SK-MEL-5 (cell line): ENCODE results near the gene KLHL18. TPM values are rescaled to one million over a fixed set of nuclear protein-coding genes. Genes with fewer than 3 reads are reported as not detected.
"Not testable (repeated sequence)": the region's sequence is repeated elsewhere in the genome, so short reads cannot be mapped to it uniquely, and the experiment has no call there.

Experiments used
- DNase-seq: peaks from one replicate; pipeline ENCODE4 v3.0.0-alpha.2; 2016; ENCODE audit warnings: low read depth, low spot score
- in situ Hi-C: cut with HindIII; loops from 2 replicates; pipeline ENCODE4 v1.10.0; 2016; ENCODE audit warnings: low sequenced_read_pairs, high pct_unique_total_duplicates, low pct_unique_long_range_greater_than_20kb
- total RNA-seq: library from RNA; depleted of rRNA; stranded (reverse); fragments of >200 nt; shearing (Covaris generic); gene quantifications from 2 replicates; pipeline ENCODE4 v1.2.3, GENCODE V29; 2014

Gene KLHL18
- total RNA-seq, 1 experiment from 2014 or later, result 14.9 TPM

DNA sequence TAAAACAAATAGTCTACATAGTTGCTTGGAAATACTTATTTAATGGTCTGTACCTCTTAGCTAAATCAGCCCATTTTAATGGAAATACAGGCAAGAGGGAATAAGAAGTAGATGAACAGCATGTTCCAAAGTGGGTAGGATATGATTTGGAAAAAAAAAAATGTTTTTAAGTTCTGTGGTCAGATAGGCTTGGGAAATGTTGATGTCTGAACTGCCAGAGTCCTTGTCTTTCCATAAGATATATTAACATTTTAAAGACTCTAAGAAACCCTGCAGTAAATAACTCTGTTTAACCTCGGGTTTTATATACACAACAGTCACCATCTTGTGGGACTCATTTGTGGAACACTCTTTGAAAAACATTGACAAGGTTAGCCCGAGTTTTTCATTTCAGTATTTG, 58.1 kb downstream of the KLHL18 start:
- in situ Hi-C loops, result no loop called here
- DNase-seq, result no peak

DNA sequence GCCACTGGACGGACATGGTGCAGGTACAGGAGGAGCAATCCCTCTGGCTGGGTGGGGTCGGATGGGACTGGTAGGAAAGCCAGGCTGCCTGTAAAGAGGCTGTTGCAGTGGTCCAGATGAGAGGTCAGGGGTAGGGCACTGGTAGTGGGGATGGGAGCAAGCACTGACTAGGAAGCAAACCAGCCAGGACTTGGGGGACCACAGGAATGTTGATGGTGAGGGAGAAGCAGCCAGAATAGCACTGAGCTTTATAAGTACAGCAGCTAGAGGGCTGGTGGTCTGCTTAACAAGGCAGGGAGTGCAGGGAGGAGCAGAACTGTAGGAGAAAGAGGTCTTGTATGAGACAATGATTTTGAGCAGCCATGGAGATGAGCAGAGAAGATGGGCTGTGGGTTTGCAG, 59.4 kb downstream of the KLHL18 start:
- in situ Hi-C loops, result no loop called here

DNA sequence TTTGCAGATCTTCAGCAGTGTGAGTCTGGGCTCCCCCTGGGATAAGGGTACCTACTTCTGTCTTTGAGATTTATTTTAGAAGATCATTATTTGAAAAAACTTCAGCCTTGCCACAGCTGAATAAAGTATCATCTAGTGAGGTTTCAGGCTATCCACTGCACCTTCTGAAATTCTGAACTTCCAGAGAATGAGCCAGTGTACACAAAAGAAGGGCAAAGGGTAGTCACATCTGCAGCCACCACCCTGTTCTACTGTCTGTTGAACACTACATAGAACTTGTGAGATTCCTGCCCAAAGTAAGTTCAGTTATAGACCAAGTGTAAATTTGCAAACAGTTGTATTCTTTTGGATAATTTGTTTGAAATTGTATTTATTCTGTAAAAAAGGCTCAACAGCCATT, 60.1 kb downstream of the KLHL18 start:
- no peak for DNase-seq
- in situ Hi-C loops, result no loop called here

More for the DNA sequence above, 59.4 kb downstream of the KLHL18 start:
- DNase-seq, result no peak

DNA sequence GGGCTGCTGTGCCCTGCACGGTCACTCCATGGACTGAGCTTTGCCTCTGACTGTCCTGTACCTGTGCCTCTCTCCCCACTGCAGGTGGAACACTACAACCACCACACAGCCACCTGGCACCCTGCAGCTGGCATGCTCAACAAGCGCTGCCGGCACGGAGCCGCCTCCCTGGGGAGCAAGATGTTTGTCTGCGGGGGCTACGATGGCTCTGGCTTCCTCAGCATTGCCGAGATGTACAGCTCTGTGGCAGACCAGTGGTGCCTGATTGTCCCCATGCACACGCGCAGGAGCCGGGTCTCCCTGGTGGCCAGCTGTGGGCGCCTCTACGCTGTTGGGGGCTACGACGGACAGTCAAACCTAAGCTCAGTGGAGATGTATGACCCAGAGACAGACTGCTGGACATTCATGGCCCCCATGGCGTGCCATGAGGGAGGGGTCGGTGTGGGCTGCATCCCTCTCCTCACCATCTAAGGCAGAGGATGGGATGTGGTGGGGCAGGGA, 60.8 kb downstream of the KLHL18 start:
- no peak for DNase-seq
- in situ Hi-C loops, result no loop called here

DNA sequence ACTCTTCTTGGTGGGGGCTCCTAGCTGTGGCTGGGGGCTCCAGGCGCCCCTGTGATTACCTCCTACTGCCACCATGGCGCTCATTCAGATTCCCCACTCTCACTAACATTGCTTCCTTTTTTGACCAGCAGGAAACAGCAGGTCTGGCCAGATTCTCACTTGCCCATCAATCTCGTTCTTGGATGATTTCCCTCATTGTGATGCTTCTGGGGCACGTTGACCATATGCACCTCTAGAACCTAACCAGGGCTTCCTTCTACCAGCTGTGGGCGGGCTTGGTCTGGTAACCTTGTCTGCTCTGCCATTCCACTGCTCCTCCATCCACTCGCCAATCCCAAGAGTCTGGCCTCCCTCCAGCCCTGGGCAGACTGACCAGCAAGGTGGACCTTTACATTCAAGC, 62.2 kb downstream of the KLHL18 start:
- DNase-seq, result no peak
- in situ Hi-C loops, result no loop called here

DNA sequence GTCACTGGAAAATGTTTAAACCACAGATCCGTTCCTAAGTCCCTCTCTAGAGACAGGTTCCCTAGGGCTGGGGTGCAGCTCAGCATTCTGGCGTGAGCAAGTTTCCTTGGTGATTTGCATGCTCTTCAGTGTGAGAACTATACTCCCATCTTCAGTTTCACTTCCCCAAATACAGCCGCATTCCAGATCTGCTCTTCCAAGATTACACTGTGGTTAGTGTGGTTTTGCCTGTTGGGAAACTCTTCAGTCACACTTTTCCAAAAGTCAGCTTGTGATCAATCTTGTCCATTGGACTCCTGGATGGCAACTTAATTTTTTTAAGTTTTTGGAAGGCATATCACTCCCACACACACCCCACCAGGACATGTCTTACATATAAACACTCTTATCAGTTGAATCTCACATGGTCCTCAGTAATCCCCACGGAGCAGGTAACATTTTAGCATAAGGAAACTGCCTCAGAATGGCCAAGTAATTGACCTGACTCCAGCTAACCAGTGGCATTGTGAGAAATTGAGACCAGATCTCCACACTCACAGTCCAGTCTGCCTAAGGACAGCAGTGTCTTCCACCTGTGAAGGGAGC, 64.6 kb downstream of the KLHL18 start:
- DNase-seq, result peak; percentile 32
- in situ Hi-C loops, result no loop called here

DNA sequence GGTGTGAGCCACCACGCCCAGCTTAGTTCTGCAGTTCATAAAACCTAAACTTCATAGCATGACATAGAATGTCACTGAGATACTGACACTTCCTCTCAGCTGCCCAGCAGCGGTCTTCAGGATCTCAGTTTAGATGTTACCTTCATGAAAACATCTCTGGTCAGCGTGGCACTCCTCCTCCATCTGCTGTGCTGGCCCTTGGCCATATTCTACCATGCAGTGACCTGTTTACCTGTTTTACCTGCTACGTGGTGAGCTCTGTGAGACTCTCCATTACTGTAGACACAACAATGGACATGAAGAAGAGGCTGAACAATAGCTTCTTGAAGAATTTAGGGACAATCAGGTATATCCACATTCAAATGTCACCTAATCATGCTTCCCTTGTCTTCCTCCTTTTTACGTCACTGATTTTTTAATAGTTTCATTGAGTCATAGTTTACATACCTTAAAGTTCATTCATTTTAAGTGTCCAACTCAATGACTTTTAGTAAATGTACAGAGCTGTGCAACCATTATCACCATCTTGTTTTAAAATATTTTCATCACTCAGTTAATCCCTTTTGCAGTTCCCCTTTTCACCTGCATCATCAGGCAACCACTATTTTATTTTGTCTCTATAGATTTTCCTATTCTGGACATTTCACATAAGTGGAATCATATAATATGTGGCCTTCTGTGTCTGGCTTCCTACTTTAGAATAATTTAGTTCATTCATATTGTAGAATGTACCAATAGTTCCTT, 65.8 kb downstream of the KLHL18 start:
- in situ Hi-C loops, result no loop called here

DNA sequence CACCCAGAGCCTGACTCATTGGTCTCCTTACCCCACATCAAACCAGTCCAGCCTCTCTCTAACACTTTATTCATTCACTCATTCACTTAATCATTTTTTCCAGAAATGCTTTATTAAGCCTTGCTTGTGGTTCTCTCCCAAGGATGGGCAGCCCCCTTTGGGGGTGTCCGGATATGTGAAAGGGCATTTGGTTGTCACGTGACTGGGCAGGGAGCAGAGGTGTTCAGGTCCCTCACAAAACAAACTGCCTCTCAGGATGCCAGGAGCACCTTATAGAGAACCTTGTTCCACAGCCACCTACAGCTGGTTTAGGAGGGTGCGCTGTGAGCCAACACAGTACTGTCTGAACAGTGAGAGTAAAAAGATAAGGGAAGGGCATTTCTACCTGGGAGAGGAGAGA, 72.3 kb downstream of the KLHL18 start:
- no peak for DNase-seq
- in situ Hi-C loops, result no loop called here

More for the DNA sequence above, 65.8 kb downstream of the KLHL18 start:
- no peak for DNase-seq

DNA sequence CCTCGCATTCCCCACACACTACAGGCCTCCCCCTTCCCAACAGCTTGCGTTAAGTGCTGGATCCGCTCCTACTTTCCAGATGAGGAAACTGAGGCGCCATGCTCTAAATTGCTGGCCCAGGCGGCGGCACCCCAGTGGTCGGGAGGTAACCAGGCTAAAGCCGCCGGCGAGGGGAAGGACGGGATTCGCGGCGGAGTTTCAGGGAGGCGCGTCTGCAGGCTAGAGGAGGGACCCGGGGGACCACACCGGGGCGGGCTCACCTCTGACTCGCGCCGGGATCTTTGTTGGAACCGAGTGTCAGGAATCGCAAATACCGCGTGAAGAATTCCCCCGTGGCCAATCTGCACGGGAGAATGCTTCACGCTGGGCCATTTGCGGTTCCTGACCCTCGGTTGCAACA, 73.5 kb downstream of the KLHL18 start:
- in situ Hi-C loops, result no loop called here
- DNase-seq, result no peak

DNA sequence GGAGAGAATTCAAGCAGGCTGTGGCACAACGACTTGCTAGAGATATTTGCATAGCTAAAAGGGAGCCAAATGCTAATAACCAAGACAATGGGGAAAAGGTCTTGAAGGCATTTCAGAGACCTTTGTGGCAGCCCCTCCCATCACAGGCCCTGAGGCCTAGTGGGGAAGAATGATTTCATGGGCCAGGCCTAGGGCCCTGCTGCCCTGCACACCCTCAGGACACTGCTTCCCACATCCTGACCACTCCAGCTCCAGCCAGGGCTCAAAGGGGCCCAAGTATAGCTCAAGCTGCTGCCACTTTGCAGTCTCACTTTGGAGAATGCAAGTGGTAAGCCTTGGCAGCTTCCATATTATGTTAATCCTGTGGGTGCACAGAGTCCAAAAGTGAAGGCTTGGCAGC, 76.6 kb downstream of the KLHL18 start:
- in situ Hi-C loops, result no loop called here
- DNase-seq, result no peak

DNA sequence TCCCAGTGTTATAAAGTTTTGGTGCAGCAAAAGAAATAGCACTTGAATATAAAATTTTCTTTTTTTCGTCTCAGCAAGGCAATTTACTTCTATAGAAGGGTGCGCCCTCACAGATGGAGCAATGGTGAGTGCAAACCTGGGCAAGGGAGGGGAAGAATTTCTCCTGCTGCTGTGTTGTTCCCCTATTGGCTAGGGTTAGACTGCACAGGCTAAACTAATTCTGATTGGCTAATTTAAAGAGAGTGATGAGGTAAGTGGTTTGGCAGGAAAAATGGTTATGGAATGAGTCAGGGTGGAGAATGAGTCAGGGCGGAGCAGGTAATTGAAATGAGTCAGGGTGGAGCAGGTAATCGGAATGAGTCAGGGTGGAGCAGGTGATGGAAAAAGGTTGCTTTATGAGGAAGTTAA, 77.4 kb downstream of the KLHL18 start:
- in situ Hi-C loops, DNase-seq: not testable (repeated sequence)

DNA sequence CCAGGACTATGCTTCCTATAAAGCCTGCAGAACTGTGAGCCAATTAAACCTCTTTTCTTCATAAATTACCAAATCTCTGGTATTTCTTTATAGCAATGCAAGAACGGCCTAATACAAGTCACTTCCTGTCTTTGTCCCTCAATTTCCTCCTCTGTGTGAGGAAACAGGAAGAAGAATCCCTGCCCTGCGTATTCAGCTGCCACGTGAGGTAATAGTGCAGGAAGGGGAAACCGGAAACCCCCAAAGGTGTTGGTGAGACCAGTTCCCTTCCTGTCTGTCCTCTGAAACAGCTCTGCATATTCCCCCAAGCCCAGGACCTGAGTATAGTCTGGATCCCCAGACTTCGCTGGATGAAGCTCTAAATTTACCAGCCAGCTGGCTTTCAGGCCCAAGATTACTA, 80.0 kb downstream of the KLHL18 start:
- DNase-seq, result no peak
- in situ Hi-C loops, result no loop called here

DNA sequence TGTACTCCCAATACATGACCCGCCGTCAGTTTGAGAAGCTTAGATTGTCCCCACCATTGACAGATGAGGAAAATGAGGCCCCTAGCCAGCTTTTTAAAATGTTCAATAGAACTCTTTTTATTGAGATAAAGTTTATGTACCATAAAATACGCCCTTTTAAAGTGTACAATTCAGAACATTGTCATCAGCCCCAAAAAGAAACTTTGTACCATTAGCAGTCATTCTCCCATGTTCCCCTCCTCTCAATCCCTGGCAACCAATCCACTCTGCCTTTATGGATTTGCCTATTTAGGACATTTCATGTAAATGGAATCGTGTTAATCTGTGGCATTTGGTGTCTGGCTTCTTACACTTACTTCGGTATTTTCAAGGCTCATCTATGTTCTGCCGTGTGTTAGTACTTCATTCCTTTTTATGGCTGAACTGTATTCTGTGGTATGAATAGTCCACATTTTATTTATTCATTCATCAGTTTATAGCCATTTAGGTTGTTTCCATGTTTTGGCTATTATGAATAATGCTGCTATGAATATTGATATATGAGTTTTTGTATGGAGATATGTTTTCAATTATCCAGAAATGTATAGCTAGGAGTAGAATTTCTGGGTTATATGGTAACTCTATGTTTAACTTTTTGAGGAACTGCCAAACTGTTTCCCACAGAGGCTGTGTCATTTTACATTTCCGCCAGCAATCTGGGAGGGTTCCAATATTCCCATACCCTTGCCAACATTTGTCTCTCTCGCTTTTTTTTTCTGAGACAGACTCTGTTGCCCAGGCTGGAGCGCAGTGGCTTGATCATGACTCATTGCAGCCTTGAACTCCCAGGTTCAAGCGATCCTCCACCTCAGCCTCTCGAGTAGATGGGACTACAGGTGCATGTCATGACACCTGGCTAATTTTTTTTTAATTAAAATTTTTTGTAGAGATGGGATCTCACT, 82.7 kb downstream of the KLHL18 start:
- DNase-seq, result no peak

DNA sequence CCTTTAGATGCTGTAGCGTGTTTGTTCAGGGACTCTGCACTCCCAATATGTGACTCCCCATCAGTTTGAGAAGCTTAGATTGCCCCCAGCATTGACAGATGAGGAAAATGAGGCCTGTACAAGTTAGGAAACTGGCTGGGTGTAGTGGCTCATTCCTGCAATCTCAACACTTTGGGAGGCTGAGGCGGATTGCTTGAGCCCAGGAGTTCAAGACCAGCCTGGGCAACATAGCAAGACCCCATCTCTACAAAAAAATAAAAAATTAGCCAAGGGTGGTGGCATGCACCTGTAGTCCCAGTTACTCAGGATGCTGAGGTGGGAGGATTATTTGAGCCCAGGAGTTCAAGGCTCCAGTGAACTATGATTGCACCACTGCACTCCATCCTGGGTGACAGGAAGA, 84.1 kb downstream of the KLHL18 start:
- no peak for DNase-seq
- in situ Hi-C loops, result no loop called here

More for the DNA sequence above, 82.7 kb downstream of the KLHL18 start:
- in situ Hi-C loops, result no loop called here

DNA sequence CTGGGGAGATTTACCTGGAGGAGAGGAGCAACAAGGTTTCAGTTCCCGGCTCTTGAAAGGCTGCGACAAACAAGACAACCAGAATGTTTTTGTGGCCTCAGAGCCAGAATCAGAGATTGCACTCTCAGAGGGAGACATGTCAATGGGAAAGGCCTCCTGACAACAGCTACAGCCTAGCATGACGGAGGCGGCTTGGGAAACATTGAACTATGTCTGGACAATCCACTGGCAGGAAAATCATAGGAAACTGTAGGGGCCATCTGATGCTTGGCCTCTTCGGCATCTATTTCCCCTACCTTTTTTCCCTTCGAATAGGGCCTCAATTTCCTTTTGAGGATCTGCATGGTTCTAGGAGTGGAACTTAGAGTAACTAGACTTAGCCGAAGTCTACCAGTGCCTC, 84.9 kb downstream of the KLHL18 start:
- in situ Hi-C loops, result no loop called here
- DNase-seq, result no peak

DNA sequence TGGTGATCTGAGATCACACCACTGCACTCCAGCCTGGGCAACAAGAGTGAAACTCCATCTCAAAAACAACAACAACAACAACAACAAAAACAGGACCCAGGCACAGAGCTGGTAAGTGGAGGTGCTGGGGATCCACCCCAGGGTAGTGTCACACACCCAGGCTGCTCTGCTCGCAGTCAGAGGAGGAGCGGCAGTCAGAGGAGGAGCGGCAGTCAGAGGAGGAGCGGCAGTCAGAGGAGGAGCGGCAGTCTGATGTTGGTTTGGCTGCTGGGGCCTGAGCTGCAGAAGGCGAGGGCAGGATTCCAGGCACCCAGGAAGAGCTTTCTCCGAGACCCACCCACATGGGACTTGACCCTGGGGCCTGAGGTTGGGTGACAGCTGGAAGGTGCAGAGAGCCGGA, 87.3 kb downstream of the KLHL18 start:
- DNase-seq, in situ Hi-C loops: not testable (repeated sequence)

DNA sequence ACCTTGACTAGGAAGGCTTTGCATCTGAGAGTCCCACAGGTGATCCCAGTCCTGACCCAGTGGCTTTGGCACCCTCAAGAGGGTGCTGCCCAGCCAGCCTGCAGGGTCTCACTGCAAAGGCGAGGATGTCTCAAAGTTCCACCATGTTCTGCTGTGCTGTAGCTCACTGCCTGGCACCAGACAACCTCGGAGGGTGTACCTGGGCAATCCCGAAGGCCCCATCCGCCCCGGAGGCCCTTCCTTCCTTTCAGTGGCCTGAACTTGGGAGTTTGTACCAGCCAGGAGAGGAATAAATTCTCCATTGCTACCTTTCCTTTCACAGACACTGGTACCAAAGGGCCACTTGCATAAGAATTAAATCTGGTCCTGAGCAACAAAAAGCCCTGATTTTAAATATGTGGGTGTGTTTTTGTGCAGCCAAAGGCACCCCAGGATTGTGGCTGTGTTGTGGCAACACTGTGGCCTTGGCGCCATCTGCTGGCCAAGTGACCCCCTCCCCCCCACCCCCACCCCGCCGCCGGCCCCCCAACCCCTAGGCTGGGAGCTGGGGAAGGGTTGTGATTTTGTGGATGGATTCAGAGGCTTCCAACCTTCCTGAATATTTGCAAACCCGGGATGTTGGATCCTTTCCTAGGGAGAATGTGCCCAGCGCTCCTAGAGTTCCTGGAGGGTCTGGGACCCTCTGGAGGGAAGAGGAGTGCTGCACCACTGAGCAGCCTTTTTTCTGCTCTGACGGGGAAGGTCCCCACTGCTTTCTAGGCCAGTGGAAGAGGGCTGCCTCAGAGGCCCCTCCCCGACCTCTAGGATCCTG, 88.3 kb downstream of the KLHL18 start:
- DNase-seq, result no peak
- in situ Hi-C loops, result no loop called here
